DMS114 treated with DMSO at 0.1 percent for 48 hours (cell line): ENCODE data around the gene LENEP.

ENCODE experiments used
- DNase-seq: peaks from one replicate; lab custom pipeline; 2025; ENCODE audit not compliant: unreplicated experiment; lab: John Stamatoyannopoulos, UW

LENEP gene

GRCh38 chr1:154998818-154999570, 5.6 kb downstream of the LENEP start:
- peak; percentile 76 for DNase-seq

GRCh38 chr1:154999571-155000410, 6.4 kb downstream of the LENEP start:
- DNase-seq, result no peak

- DNase-seq, result no peak
Observed at GRCh38 chr1:155000411-155000725, 7.0 kb downstream of the LENEP start.

GRCh38 chr1:155000726-155001424, 7.5 kb downstream of the LENEP start:
- DNase-seq, result peak; percentile 84

- peak; percentile 75 for DNase-seq
Observed at GRCh38 chr1:155001425-155001674, 8.0 kb downstream of the LENEP start.

GRCh38 chr1:155001675-155002463, 8.5 kb downstream of the LENEP start:
- peak; percentile 100 for DNase-seq

GRCh38 chr1:155002464-155003226, 9.3 kb downstream of the LENEP start, which contains the start of gene ZBTB7B:
Gene ZBTB7B, plus strand, starts transcription at chr1:155002802. Its CDS starts 11,859 bp downstream, at chr1:155014661.
- no peak for DNase-seq

- no peak for DNase-seq
Observed at GRCh38 chr1:155003227-155003765, 9.9 kb downstream of the LENEP start.

- DNase-seq, result peak; percentile 37
Observed at GRCh38 chr1:155003766-155004351, 10.5 kb downstream of the LENEP start.

- no peak for DNase-seq
Observed at GRCh38 chr1:155004352-155005075, 11.1 kb downstream of the LENEP start.

- DNase-seq, result no peak
Observed at GRCh38 chr1:155005076-155006011, 12.0 kb downstream of the LENEP start.

- peak; percentile 80 for DNase-seq
Observed at GRCh38 chr1:155006601-155007101, 13.3 kb downstream of the LENEP start.

GRCh38 chr1:155007251-155007828, 14.0 kb downstream of the LENEP start:
- no peak for DNase-seq

GRCh38 chr1:155008015-155008941, 14.9 kb downstream of the LENEP start:
- no peak for DNase-seq

- DNase-seq, result no peak
Observed at GRCh38 chr1:155009221-155009711, 15.9 kb downstream of the LENEP start.

GRCh38 chr1:155009742-155010141, 16.4 kb downstream of the LENEP start:
- no peak for DNase-seq
